Measurements from ENCODE around the gene HLA-DQB2. TPM values are rescaled to one million over a fixed set of nuclear protein-coding genes. Genes with fewer than 3 reads are reported as not detected.

HLA-DQB2 gene
- total and polyA plus RNA-seq, 4 donors = 0.32 TPM; not detected in 3

- WGBS = 35% methylated on average over 1 of the region's 1 CpG
- DNase-seq (ENCODE audit: low spot score) = no peak
These were observed 9.3 kb upstream of the HLA-DQB2 start for GRCh38 chr6:32772656-32773055.

More at GRCh38 chr6:32772656-32773055, 9.3 kb upstream of the HLA-DQB2 start:
- Histone ChIP-seq H3K36me3 (ENCODE audit: control insufficient read depth in 4 of 4, insufficient read depth in 3 of 4, low read depth in 1 of 4, low read length in 3 of 4) (no peaks in the 10 kb centered on the region), H3K9ac (ENCODE audit: low read depth in 1 of 2, low read length in 2 of 2) (no peak overlapping the region), H3K27ac (ENCODE audit: low read depth in 1 of 2, low read length in 2 of 2) (no peak overlapping the region), H3K9me3 (ENCODE audit: control insufficient read depth in 4 of 4, low read length in 3 of 4) (no peaks in the 10 kb centered on the region), H3K4me3 (ENCODE audit: low read depth in 1 of 3, low read length in 3 of 3) (no peak overlapping the region), H3K27me3 (ENCODE audit: control insufficient read depth in 4 of 4, insufficient read depth in 4 of 4, low read length in 3 of 4) (peaks cover 2 to 4% (median 4%) of the 10 kb centered on the region in 4 donors), H3K4me1 (ENCODE audit: control insufficient read depth in 4 of 4, insufficient read depth in 4 of 4, low read length in 3 of 4) (no peaks in the 10 kb centered on the region)
- TF ChIP-seq RXRA (IDR thresholded peaks at IDR 0.05) (no peak), HNF4A (conservative IDR thresholded peaks at IDR 0.05) (no peak), TAF1 (conservative IDR thresholded peaks at IDR 0.05) (no peak), RAD21 (IDR thresholded peaks at IDR 0.05) (no peak), FOXA2 (IDR thresholded peaks at IDR 0.05) (no peak), MAX (IDR thresholded peaks at IDR 0.05) (no peak), HNF4G (IDR thresholded peaks at IDR 0.05) (no peak), EGR1 (IDR thresholded peaks at IDR 0.05; ENCODE audit: low read depth in 2 of 2) (no peak), FOXA1 (IDR thresholded peaks at IDR 0.05) (no peak), CTCF (IDR thresholded peaks at IDR 0.05; ENCODE audit: low read depth, low read length, missing input control) (no peak), GABPA (IDR thresholded peaks at IDR 0.05 in 1 of 2, conservative IDR thresholded peaks at IDR 0.05 in 1 of 2) (no peak), ZBTB33 (IDR thresholded peaks at IDR 0.05) (no peak), SP1 (IDR thresholded peaks at IDR 0.05) (no peak), YY1 (IDR thresholded peaks at IDR 0.05) (no peak), REST (IDR thresholded peaks at IDR 0.05) (no peak), JUND (IDR thresholded peaks at IDR 0.05) (no peak), NR2F2 (IDR thresholded peaks at IDR 0.05) (no peak)

Data from liver (tissue), 9 donors.